Coronary artery (tissue), 2 donors: ENCODE results near the gene IFITM1.

ENCODE experiments used
- DNase-seq: peaks from one replicate; pipeline ENCODE4 v3.0.0-alpha.2; 2017; ENCODE audit warnings: low spot score
- H3K27ac ChIP-seq, 2 donors: fragments of 200-600 bp; sonication (generic); one replicate each; pipeline ENCODE4 v1.5.1; 2016 to 2019
- H3K4me3 ChIP-seq: fragments of 200-600 bp; sonication (generic); 2 replicates; pipeline ENCODE4 v1.5.1; 2016; ENCODE audit warnings: mild to moderate bottlenecking, moderate library complexity
- CTCF ChIP-seq: fragments of 200-600 bp; sonication (generic); IDR thresholded peaks from one replicate; pipeline ENCODE4 v1.5.1; 2019; ENCODE audit warnings: antibody characterized with exemption

IFITM1 gene

GRCh38 chr11:271319-271715, 42.5 kb upstream of the IFITM1 start:
- H3K4me3 ChIP-seq: no peak overlapping the region
- TF ChIP-seq CTCF: no peak
- H3K27ac ChIP-seq: no peak overlapping the region
- no peak for DNase-seq

- no peak overlapping the region for H3K4me3 ChIP-seq
- no peak overlapping the region for H3K27ac ChIP-seq
- TF ChIP-seq CTCF: no peak
- no peak for DNase-seq
Observed at GRCh38 chr11:272195-272930, 41.5 kb upstream of the IFITM1 start.

GRCh38 chr11:272931-273198, 41.0 kb upstream of the IFITM1 start:
- Histone ChIP-seq H3K4me3 (no peak overlapping the region), H3K27ac (no peak overlapping the region)
- TF ChIP-seq CTCF: no peak
- DNase-seq: no peak

GRCh38 chr11:276219-276618, 37.6 kb upstream of the IFITM1 start:
- no peak for TF ChIP-seq CTCF
- no peak for DNase-seq
- Histone ChIP-seq H3K27ac (no peak overlapping the region), H3K4me3 (no peak overlapping the region)

GRCh38 chr11:278001-278951, 35.6 kb upstream of the IFITM1 start, which contains the start of gene NLRP6:
Gene NLRP6, plus strand, starts transcription at chr11:278407. Its CDS starts 163 bp downstream, at chr11:278570.
- Histone ChIP-seq H3K4me3 (peak within 1 kb of the TSS; percentile 67), H3K27ac (no peak within 1 kb of the TSS)
- DNase-seq: no peak
- TF ChIP-seq CTCF: no peak

- TF ChIP-seq CTCF: no peak
- Histone ChIP-seq H3K27ac (no peak overlapping the region), H3K4me3 (peak overlapping the region; percentile 67)
- no peak for DNase-seq
Observed at GRCh38 chr11:279040-279965, 34.5 kb upstream of the IFITM1 start.
